HL-60/S4 treated with phorbol 12-myristate 13-acetate at 8.2 ng/mL for 4 days and 3 days (cell line): ENCODE data around the gene NME9.

Source experiments
- in situ Hi-C: fragments of 300-500 bp; cut with MboI; formaldehyde crosslinking; loops from 2 replicates; pipeline ENCODE4 v1.15.0; 2022; ENCODE audit warnings: low sequenced_read_pairs

Gene NME9

GRCh38 chr3:138363322-138363721 is 33.7 kb upstream of the NME9 start:
- in situ Hi-C loops, result no loop called here

DNA sequence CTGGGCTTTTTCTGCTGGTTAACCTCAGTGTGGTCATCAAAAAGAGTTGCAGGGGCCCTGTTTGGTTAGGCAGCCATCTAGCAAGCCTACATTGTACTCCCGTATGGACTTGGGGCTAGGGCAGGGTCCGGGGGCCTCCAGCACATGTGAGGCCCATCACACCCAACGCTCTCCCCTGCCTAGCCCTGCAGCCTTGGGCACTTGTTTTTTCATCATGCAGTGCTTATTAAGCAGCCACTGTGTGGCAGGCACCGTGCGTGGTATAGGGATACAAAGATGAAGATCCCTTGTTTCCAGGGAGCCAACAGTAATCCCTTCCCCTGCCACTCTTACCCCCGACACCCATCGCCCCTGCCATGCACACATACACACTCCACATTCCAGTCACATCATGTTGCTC is 32.9 kb upstream of the NME9 start:
- in situ Hi-C loops, result no loop called here

- in situ Hi-C loops, result no loop called here
These were observed 31.9 kb upstream of the NME9 start for GRCh38 chr3:138361561-138361971.

DNA sequence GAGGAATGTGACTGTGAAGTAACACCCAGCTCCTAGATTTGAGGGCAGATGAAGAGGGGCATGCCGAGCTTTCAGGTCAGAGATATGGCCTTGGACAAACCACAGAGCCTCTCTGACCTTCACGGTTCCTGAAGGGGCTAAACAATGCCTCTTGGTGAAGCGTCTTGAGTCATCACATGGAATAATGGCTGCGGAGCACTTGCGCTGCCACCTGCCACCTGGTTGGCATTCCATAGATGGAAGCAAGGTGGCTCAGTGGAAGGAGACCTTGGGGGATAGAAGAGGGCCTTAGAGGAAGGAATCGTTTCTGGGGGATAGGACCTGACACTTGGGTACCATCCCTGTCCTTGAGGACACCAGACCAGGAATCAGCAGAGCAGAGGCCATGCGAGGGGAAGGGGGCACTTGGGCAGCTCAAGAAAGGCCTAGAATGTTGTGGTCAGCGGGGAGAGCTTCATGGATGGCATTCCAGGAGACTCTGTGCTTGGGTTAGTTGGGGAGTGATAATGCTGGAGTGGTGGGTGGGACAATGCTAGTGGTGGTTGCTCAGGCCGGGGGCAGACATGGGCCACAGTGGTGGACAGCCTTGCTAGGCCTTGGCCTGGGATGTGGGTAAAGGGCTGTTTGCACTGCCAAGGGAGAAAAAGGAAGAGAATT is 31.3 kb upstream of the NME9 start:
- in situ Hi-C loops, result no loop called here

- in situ Hi-C loops, result no loop called here
These were observed 30.5 kb upstream of the NME9 start for GRCh38 chr3:138359919-138360868.

DNA sequence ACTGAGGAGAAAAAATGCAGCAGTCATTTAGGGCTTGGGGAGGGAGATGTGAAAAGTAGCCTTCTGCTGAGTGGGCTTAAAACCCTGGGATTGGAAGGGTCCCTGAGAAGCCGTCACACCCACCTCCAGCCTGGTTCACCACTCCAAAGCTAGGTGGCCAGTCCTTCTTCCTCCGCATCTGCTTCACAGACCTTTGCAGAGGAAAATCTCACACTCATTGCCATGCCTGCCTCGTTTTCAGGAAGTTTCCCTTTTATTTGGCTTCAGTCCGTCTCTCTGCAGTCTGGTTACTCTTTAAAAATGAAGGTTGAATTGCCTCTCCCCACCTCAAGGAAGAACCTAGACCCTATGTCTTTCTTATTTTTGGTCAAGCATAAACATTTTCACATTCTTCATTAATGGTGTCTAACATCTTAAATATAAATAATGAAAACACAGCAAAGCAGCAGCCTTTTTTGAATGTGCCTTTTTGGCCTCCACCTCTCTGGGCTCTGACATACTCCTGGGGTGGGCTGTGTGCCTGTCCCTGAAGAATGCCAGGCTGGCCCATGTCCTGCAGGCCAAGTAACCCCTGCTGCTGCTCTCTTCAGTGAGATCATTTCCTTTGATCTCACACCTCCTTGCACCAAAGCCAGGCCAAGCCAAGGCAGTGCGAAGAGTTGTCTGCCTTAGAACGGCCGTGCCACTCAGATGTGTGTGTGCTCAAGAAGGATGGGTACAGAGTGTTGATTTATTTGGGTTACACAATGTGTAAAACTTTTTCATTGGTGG is 29.7 kb upstream of the NME9 start:
- in situ Hi-C loops, result no loop called here

GRCh38 chr3:138356730-138357405 is 27.2 kb upstream of the NME9 start:
- in situ Hi-C loops, result no loop called here

DNA sequence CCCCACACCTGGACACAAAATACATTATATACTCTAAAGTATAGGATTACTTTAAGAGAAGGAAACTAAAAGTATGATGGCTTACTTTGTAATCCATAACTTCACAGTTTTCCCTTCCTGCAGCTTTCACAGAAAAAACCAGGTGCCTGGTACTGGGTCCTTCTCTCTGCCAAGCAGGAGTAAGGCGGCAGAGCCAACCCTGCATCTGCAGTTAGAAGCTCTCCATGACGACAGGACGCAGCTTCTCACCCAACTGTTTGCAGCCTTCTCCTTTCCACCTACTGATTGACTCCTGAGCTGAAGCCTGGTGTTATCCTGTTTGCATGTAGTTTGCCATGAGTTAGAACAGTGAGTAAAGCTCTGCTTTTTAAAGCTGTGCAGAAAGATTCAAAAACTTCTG is 25.4 kb upstream of the NME9 start:
- in situ Hi-C loops, result no loop called here

DNA sequence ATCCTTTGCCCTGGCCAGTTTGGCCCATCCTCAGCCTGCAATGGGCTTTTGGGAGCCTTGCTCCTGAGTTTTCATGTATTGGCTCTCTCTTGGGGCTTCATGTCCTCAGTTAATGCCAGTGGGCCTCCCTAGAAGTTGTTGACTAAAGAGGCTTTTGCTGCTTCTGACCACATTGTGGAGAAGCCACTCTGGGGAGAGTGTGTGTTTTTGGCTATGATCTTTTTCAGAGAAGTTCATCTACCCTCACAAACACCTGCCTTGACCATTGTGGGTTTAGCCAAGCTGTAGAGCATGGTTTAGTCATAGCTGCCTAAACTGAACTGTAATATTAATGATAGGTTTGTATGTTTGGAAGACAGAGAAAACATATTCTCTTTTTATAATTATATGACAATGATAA is 24.7 kb upstream of the NME9 start:
- in situ Hi-C loops, result no loop called here

GRCh38 chr3:138351916-138352550 is 22.4 kb upstream of the NME9 start:
- in situ Hi-C loops, result no loop called here

GRCh38 chr3:138351151-138351550 is 21.5 kb upstream of the NME9 start:
- in situ Hi-C loops, result no loop called here

- in situ Hi-C loops, result no loop called here
These were observed 20.4 kb upstream of the NME9 start for GRCh38 chr3:138349926-138350665.

GRCh38 chr3:138348754-138349739 is 19.4 kb upstream of the NME9 start:
- in situ Hi-C loops, result no loop called here

- in situ Hi-C loops, result no loop called here
These were observed 18.5 kb upstream of the NME9 start, which contains the start of gene MRAS for GRCh38 chr3:138347960-138348753. Gene MRAS, plus strand, starts transcription at chr3:138348579. Its CDS starts 24,305 bp downstream, at chr3:138372884.

DNA sequence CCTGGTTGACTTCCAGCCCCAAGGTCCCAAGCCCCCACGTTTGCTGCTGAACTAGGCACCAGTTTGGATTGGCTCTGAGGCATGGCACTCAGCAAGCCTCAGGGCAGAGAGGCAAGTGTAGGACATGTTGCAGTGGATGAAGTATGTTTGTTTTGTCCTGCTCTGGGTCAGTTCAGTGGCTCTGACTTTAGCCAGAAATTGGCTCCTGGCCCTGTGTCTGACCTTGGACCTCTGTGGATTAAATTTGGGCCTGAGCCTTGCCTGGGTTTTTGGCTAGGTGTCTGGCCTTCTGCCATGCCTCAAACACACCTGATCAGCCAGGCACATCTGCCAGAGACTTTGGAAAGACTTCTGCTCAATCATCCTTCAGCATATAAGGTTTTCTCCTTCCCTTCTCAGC is 15.1 kb upstream of the NME9 start:
- in situ Hi-C loops, result no loop called here

DNA sequence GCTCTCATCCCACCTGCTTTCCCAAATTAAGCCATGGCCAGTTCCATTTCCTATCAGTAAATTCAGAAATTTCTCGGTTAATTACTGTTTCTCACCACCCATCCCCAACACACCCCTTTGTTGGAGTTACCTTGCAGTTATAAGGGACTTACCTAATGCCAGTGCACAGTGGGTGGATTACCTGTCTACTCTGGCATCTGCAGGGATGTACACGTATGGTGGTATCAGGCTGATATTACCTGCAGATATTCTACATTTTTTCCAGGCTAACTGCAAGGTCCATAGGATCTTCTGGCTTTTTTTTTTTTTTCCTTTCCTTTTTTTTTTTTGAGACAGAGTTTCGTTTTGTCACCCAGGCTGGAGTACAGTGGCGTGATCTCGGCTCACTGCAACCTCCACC is 10.9 kb upstream of the NME9 start:
- in situ Hi-C loops, result no loop called here

DNA sequence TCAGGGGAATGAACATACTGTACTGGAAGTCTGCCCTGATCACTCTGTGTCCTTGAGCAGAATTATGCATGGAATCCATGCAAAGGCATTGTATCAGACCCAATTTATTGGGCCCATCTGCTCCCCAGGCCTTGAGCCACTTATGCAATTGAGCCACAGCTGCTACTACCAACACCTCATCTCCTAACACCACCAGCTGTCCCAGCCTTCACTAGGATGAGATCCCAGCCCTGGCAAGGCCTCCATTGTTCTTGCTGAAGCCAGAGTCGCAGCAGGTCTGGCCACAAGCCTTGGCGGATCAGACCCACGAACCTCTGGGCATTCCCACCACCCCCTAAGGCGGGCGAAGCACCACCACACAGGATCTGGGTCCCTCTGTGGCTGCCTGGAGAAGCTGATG is 9.2 kb upstream of the NME9 start:
- in situ Hi-C loops, result no loop called here

DNA sequence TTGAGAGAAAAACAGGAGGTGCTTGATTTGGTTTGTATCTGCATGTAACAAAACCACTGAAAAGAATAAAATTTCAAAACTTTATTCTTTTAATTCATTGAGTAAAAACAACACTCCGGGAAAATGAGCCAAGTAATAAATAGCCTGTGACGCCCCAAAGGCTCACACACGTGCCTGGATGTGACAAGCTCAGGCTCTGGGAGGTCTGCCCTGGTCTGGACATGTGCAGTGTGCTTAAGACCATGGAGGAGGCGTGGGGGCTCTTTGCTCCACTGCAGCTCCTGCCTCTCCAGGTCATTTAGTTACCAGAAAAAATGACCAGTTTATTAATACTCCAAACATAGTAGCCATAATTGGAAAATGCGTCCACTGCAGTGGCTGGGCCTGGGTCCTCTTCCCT is 8.6 kb upstream of the NME9 start:
- in situ Hi-C loops, result no loop called here
